ENCODE data around the gene CALML4.
"Not testable (repeated sequence)": the region's sequence is repeated elsewhere in the genome, so short reads cannot be mapped to it uniquely, and the experiment has no call there.

The CALML4 gene, protein sequence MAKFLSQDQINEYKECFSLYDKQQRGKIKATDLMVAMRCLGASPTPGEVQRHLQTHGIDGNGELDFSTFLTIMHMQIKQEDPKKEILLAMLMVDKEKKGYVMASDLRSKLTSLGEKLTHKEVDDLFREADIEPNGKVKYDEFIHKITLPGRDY

DNA sequence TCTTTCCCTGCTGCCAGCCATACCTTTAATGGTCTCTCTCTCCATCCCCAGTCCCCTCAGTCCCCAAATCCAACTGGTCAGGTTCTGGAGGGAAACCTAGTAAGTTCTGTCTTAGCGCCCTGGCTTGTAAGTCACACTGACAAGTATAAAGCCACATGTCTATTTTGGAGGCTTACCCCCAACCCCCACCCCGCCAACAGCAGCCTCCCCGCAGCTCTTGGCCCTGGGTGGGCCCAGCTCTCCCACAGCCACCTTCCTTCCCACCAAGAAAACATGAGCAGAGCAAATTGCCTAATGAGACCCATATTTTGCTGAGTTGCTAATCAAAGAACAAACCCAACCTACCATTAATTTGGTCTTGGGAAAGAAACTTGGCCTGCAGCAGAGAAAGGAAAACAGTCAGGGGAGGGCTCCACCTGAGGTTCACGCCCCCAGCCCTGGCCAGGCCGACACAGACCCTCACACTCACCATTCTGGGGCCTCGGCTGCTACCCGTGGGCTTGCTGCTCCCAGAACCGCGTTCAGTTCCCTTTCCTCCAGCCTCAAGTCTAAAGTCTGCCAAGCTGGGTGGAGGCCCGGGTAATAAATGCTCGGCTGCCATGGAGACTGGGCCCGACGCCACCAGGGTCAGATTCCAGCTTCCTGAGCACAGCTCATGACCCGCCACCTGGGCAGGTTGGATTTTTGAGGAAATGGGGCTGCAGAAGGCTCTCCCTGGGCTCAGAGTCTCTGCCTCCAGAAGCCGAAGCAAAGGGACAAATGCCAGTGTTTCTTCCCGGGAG lies at the start of gene CALML4:
Gene CALML4 (minus strand): TSS at position 557 of the 782 bp plus-strand sequence. CDS start 85 bp downstream, at position 472.
- peak in 22 of 42 donors; percentile 22 to 68 (median 48) for DNase-seq
- intact Hi-C loops (cut with DNase I), result no loop called here

DNA sequence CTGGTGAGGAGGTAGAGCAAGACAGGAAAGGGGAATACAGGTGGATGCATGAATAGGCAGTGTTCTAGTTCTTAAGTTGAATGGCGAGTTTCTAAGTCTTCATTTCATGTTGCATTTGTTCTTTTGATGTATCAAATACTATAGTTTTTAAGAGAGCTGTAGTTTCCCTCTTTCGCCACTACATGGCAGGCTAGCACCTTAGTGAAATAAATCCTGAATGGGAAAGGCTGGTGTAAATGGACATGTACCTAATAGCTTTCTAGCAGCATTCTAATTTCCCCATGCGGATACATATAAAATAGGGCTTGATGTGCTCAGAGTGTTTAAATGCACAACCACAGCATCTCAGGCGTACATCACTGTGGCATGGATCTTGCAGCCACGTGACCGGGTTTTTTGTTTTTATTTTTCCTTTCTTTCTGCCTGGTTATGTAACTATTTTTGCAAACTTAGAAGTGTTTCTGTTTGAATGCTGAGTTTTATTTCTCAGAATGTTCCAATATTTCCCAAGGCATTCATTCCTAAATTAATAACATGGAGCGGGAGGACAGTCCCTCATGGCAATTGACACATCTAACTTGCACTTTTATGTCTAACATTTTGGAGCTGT lies 47.9 kb upstream of the CALML4 start:
- intact Hi-C loops (cut with DNase I), result no loop called here
- DNase-seq, result peak in 23 of 42 donors; percentile 28 to 83 (median 56)

DNA sequence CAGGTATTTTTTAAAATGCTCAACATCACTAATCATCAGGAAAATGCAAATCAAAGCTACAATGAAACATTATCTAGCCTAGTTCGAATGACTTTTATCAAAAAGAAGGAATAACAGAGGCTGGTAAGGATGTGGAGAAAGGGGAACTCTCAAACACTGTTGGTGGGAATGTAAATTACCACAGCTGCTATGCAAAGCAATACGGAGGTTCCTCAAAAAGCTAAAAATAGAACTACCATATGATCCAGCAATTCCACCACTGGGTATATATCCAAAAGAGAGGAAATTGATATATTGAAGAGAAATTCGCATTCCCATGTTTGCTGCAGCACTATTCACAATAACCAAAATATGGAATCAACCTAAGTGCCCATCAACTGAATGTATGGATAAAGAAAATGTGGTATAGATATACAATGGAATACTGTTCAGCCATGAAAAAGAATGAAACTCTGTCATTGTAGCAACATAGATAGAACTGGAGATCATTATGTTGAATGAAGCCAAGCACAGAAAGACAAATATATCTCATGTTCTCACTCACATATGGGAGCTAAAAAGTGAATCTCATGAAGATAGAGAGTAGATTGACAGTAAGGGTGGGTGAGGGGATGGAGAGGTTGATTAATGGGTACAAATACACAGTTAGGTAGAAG lies 44.1 kb upstream of the CALML4 start:
- intact Hi-C loops (cut with DNase I), result loop anchor here (2.0 kb wide), 1 partner anchor 58 kb away; no protein-coding TSS in a partner anchor
- DNase-seq, result no peak

DNA sequence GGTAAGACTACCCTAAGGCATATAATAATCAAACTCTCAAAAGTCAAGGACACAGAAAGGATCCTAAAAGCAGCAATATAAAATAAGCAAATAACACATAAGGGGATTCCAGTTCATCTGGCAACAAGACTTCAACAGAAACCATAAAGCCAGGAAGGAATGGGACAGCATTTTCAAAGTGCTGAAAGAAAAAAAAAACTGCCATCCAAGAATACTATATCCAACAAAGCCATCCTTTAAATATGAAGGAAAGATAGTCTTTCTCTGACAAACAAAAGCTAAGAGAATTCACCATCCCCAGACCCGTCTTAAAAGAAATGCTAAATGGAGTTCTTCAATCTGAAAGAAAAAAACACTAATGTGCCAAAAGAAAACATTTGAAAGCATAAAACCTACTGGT lies 39.1 kb upstream of the CALML4 start:
- DNase-seq, result no peak
- intact Hi-C loops (cut with DNase I), result no loop called here

DNA sequence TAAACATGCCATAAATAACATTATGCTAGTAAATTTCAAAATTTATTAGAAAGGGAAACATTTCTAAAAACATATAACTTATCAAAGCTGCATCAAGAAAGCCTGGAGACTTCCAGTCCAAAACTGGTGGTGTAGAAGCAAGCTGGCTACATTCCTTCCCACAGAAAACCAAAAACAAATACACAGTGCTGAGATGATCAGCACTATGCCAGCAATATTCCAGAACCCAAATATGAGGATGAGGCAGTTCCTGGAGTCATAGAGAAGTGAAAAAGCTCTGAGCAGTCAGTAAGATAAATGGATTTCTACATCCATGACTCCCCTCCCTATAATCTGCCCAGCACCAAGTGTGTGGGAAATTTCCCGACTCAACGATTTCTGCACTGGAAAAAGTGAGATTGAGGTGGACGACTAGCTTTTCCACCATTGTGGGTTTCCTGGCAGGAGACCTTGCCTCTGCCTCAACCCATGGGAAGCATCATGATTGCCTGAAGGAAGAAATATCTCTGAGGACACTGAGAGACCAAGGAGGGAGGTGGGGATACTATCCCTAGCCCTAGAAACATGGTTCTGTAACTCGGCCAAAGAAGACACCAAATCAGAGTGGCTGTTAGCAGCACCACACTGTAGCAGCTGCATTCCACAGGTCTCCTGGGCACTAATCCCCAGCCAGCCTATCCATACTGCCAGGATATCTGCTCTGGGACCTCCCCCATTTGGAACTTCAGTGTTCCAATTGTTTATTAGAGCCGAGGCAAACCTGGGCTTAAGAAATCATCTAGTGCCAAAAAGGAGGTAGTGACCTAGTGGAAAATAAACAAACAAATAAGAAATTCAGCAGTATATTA lies 36.2 kb upstream of the CALML4 start:
- no peak for DNase-seq
- intact Hi-C loops (cut with DNase I), result no loop called here

DNA sequence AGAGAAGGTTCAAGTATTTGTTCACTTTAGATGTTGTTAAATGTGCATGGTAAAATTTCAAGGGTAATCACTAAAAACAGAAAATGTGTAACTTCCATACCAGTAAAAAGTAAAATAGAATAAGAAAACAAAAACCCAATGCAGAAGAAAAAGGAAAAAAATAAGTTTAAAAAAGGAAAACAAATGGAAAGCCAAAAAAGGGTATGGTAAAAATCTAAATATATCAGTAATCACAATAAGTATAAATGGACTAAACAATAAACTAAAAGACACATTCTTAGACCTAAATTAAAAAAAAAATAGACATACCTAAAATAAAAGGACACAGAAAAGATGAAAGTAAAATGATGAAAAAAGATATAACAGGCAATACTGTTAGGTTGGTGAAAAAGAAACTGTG lies 33.9 kb upstream of the CALML4 start:
- intact Hi-C loops (cut with DNase I), result no loop called here
- no peak for DNase-seq

DNA sequence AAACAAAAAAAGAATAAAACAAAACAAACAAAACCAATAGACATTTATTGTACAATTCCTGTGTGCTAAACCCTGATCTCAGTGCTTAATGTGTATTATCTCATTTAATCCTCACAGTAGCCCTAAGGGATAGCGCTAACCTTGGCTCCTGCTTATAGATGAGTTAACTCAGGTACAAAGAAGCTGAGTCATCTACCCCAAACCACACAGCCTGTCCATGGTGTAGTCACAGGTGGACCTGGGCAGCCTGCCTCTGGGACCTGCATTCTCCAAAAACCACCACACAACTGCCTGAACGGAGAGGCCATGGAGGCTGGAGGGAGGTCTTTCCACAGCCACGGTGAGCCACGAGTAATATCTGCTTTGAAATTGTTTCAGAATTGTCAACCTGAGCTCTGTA lies 29.9 kb upstream of the CALML4 start:
- DNase-seq, result peak in 1 of 42 donors; percentile 7
- intact Hi-C loops (cut with DNase I), result no loop called here

DNA sequence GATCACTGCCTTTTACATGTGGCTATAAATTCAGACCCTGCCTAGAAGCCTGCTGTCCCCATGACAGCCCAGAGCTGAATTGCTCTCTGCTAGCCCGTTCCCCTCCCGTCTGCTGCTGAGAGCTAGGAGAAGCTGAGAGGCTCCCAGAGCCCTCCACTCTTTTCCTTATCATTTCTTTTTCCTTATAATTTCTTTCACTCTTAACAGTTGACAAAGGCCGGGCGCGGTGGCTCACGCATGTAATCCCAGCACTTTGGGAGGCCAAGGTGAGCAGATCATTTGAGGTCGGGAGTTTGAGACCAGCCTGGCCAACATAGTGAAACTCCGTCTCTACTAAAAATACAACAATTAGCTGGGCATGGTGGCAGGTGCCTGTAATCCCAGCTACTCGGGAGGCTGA lies 29.4 kb upstream of the CALML4 start:
- intact Hi-C loops (cut with DNase I), result not testable (repeated sequence)
- DNase-seq, result peak in 1 of 42 donors; percentile 22

DNA sequence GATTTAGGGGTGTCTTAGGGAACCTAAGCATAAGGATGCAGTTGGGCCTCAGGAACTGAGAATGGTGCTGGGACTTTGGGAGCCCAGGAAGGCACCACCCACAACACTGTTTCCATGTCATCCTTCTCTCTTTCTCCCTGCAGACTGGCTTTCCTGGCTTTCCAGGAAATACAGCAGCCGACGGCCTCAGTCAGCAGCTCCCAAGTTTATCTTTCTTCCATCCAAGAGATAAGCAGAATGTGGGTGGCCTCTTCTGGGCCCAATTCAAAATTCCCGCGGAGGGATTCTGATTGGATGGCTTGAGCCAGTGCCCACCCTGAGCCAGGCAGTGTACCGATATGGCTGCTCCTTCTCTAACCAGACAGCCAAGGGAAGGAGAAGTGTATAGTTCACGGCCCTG lies 28.9 kb upstream of the CALML4 start:
- DNase-seq, result peak in 1 of 42 donors; percentile 25
- intact Hi-C loops (cut with DNase I), result no loop called here

DNA sequence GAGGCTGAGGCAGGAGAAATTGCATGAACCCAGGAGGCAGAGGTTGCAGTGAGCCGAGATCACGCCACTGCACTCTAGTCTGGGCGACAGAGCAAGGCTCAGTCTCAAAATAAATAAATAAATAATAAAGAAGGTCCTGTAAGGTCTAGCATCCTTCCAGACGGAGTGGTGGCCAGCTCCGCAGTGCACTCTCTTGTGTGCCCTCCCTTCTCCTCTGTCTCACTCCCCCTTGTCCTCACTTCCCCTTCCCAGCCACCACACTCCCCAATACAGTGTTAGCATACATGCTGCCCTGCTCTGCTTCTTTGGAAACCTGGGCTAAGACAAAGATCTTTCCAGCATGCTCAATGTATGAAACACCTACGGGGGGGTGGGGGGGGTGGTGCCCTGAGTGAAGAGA lies 27.8 kb upstream of the CALML4 start:
- DNase-seq, result peak in 4 of 42 donors; percentile 36 to 45 (median 36)
- intact Hi-C loops (cut with DNase I), result no loop called here

DNA sequence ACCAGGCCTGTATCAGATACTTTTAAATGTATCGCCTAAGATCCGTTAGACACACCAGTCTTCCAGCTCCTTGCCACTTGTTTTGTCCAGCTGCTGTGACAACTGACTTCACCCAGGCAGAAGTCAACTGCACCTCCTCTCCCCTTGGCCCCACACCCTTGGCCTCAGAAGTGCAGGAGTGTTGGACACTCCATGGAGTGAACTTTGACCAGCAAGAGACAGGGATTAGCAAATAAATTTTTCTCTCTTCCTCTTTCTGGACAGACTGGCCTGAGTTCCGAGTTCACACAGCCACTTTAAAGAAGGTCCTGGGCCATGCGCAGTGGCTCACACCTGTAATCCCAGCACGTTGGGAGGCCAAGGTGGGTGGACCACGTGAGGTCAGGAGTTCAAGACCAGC lies 27.3 kb upstream of the CALML4 start:
- peak in 2 of 42 donors; percentile 33 to 34 for DNase-seq
- intact Hi-C loops (cut with DNase I), result no loop called here

DNA sequence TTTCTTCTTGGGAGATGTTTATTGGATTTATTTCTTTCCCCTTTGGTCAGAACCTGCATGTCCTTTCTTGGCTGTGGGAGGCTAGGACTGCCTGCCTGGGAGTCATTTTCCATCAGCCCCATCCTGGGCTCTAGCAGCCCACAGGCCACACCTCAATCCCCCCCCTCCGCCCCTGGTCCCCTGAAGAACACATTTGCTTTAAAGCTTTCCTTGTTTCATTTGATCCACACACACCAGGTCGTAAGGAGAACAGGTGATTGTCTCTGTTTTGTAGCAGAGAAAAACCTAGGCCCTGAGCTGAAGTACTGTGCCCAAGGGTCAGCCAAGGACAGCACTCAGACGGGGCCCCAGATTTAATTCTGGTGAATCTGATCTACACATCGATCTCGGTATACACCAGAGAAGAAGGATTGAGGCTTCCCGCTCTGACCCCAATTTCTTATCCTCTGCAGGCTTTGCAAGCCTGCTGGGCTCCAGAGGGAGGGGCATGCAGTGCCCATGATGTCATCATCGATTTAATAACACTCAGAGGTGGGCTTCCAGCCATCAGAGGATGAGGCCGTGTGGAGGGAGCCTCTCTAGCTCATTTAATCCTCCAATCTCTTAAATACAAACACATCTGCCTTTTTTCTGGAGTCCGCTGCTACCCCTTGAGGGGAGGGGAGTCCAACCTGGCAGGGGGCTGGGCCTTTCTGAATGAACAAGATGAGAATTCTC lies 26.1 kb upstream of the CALML4 start:
- peak in 1 of 42 donors; percentile 39 for DNase-seq
- intact Hi-C loops (cut with DNase I), result no loop called here

DNA sequence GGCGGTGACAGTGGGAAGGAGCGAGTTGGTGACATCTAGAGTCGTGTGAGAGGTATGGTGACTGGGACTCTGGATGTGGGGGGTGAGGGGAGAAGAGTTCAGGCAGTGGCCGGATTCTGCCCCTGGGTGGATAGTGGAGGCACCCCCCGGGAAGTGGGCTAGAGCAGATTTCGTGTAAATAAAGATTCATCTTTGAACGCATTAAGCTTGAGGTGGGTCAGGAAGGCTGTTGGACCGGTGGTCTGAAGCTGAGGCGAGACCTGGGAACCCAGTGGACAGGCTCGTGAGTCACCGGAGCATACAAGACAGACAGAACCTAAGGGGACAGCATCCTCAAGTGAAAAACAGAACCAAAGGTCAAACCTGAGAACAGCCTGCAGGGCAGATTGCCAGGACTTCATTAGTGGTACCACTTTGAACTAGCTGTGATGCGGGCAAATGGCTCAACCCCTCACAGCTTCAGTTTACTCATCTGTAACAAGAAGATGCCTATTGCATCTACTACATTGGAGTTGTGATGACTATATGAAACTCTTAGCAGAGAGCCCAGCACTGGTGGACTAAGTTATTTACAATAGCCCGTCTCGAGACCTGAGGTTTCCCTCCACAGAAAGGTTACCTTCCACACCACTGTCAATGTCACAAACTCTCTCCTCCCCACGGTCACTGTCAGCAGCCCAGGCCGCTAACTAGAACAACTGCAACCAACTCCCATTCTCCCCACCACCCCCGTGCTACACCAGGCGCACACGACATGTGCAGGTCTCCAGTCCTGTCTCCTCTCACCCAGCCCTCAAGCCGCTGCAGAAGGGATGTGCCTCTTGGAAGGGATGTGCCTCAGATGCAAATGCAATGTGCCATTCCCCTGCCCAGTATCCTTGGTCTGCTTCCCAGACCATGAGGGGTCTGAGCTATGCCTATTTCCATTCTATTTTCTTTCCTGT lies 25.3 kb upstream of the CALML4 start:
- intact Hi-C loops (cut with DNase I), result no loop called here
- DNase-seq, result peak in 5 of 42 donors; percentile 25 to 62 (median 35)

DNA sequence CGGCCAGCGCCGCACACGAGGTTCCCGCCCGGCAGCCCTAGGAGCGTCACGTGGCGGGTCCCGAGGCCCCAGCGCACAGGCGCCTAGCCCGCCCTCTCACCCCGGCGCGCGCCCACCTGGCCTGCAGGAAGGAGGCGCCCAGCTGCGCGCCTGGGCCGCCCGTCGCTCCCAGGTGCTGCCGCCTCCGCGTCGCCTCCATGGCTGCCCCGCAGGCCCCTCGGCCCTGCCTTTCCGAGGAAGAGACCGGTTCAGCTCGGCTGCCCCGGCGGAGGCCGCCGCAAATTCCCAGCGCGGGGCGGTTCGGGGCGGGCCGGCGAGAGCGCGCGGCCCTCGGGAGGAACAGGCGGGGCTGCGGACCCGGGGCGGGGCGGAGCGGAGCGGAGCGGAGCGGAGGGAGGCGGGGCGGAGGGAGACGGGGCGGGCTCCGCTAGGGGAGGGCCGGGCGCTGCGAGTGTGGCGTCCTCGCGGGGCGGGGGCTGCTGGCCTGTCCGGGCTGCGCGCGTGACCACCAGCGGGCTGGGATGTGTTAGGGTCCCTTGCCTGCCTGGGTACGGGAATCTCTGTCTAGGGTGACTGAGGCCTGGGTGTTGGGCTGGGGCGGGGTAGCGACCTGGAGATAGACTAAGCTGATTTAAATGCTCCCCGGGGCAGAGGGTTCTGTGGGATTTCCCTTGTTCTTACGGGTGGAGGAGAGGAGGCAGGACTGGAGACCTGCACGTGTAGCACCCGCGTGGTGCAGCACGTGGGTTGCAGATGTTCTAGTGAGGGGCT lies 24.4 kb upstream of the CALML4 start, which contains the start of gene CLN6:
Gene CLN6 (minus strand): TSS at position 343 of the 771 bp plus-strand sequence. CDS start 144 bp downstream, at position 199.
- intact Hi-C loops (cut with DNase I), result no loop called here
- peak; percentile 63 to 93 (median 88) for DNase-seq

DNA sequence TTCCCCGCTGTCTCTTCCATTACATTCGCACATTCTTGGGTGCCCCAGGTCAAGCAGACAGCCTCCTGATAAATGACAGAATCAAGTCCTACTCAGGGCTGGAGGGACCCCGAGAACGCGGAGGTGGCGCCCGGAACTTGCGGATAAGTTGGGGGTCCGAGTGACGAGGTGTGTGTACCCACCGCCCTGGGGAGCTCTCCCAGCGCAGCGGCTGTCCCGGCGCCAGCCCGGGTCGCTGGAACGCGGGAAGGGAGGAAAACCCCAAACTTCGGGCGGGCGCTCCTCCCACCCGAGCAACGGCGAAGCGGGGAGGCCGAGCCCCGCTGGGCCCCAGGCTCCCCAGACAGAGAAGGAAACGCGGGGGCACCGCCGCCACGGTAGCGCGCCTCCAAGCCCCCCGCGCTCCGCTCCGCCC lies 23.8 kb upstream of the CALML4 start:
- DNase-seq, result peak in 2 of 42 donors; percentile 12 to 37
- intact Hi-C loops (cut with DNase I), result no loop called here
